SHP77 treated with DMSO at 0.1 percent for 48 hours (cell line): Measurements from ENCODE around the gene C13orf46.
"Not testable (repeated sequence)": the region's sequence is repeated elsewhere in the genome, so short reads cannot be mapped to it uniquely, and the experiment has no call there.

Source experiments
- DNase-seq: peaks from one replicate; lab custom pipeline; 2025; lab: John Stamatoyannopoulos, UW

C13orf46 gene

GRCh38 chr13:113991676-113992179 is 17.9 kb upstream of the C13orf46 start:
- no peak for DNase-seq

DNA sequence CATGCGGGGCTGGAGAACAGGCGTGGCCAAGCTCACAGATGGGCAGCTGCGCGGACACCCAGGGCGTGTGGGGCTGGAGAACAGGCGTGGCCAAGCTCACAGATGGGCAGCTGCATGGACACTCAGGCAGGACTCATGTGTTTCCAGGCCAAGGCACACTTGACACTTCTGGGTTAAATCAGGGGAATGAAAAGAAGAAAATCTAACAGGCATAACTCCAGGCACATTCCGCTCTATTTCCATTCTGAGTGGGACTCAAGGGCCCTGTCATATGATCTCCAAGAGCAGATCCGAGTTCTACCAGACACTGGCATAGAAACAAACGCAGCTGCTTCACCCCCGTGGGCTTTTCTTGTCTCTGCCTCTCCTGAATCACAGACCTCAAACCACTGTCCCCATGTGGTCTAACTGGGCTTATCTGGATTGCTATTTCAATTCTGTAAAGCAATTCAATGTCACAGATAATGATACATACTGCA is 17.4 kb upstream of the C13orf46 start:
- no peak for DNase-seq

GRCh38 chr13:113990321-113990837 is 16.5 kb upstream of the C13orf46 start:
- DNase-seq, result no peak

GRCh38 chr13:113989585-113990300 is 15.9 kb upstream of the C13orf46 start:
- DNase-seq, result no peak

DNA sequence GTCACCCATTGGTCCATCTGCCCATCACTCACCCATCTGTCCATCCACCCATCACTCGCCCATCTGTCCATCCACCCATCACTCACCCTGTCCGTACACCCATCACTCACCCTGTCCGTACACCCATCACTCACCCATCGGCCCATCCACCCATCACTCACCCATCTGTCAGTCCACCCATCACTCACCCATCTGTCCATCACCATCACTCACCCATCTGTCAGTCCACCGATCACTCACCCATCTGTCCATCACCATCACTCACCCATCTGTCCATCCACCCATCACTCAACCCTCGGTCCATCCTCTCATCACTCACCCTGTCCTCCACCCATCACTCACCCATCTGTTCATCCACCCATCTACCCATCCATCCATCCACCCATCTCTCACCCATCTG is 15.0 kb upstream of the C13orf46 start:
- not testable (repeated sequence) for DNase-seq

DNA sequence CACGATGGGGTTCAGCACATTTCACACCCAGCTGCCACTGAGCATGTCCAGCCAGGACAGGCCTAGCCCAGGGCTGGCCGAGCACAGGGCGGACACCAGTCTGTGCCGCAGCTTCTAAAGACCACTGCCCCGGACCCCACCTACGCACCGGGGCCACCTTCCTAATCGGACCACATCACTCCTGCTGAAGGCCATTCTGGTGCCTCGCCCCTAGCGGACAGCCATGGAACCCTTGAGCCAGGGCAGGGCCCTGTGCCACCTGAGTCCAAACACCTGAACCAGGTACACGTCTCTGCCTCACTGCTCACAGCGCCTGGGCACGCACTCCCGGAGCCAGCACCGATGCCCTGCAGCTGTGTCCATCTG is 8.4 kb upstream of the C13orf46 start:
- DNase-seq, result no peak

- DNase-seq, result no peak
These were observed 7.9 kb upstream of the C13orf46 start for GRCh38 chr13:113981611-113982295.

DNA sequence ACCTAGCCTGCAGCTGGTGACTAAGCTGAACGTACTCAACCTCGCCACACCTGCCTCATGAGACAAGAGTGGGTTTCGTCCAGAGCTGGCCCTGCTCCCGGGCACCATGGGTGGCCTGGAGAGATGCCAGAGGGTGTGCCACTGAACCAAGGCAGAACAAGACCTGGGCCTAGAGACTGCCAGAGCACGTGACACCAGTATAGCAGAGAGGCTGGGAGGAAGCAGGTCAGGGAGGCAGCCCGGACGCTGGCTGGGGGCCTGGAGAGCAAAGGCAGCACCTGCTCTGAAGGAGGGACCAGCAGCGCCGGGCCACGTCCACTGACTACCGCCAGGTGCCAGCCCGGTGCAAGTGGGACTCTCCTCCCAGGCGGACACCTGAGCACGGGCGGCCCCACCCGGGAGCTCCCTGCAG is 7.3 kb upstream of the C13orf46 start:
- DNase-seq, result peak; percentile 99

DNA sequence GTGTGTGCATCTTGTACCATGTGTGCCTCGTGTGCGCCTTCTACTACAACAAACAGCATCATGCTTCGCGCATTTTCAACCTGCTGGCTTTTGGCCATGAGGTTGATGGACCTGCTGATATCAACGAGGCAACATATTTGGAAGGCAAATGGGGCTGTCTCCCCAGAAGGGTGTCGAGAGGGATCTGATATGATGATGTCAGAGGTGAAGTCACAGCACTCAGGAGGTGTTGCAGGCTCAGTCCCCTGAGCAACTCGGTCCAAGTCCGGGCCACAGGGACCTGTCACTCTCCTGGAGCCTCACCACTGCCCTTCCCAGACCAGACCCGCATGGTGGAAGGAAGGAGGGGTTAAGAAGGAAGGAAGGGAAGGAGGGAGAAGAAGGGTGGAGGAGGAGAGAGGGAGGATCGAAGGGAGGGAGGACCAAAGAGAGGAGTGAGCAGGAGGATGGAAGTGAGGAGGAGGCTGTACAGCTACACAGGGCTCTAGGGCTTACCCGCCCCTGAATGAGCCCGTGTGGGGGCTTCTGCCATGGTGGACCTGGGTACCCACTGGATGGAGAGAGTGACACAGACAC is 6.7 kb upstream of the C13orf46 start:
- no peak for DNase-seq

GRCh38 chr13:113979791-113980471 is 6.1 kb upstream of the C13orf46 start:
- DNase-seq, result no peak

DNA sequence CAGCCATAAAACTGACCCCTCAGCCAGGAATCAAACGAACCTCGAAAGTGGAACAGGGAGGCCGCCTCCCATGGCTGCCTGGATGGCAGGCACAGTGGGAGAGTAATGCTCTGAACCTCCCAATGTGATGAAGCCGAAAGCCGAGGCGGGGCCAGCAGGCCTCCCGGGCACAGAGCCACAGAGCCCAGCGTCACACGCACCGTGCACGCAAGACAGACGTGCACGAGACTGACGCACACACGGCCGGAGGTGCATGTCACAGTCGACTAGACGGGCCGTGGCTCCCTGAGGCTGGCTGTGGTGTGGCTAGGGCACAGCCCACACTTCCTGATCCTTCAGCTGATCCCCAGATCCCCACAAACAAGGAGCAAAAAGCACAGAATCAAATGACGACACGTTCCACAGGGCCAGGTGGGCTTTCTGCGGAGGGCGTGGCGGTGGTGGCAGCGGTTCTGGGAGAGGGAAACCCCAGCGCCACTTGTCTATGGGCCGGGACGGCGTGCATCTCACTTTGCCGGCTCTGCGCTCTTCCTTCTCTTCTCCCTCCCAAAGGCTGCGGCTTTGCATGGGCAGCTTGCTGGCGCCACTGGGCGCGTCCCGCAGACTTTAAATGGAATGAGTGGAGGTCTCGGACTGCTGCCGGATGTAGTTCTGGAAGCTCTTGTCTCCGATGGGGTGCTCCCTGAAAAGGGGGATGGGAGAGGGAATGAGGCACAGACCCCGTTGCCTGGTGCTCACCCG is 5.0 kb upstream of the C13orf46 start:
- peak; percentile 30 for DNase-seq

DNA sequence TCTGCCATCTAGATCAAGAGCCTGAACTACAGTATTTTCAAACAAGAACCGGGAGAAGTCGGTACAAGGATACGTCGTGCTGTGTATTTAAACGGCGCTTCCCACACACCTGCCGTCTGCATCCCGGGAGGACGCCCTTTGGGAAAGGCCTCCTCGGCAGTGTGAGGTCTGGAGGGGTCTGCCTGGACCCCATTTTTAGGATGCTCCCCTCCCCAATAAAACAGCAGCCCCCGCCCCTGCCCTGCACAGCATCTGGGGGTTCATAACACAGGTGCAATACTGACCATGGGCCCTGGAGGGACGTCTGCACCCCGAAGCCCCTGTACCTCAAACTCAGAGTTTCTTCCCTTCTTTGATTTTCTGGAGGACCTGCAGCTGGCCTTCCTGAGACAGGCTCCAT is 4.1 kb upstream of the C13orf46 start:
- DNase-seq, result no peak

GRCh38 chr13:113976711-113977684 is 3.1 kb upstream of the C13orf46 start:
- DNase-seq, result no peak

DNA sequence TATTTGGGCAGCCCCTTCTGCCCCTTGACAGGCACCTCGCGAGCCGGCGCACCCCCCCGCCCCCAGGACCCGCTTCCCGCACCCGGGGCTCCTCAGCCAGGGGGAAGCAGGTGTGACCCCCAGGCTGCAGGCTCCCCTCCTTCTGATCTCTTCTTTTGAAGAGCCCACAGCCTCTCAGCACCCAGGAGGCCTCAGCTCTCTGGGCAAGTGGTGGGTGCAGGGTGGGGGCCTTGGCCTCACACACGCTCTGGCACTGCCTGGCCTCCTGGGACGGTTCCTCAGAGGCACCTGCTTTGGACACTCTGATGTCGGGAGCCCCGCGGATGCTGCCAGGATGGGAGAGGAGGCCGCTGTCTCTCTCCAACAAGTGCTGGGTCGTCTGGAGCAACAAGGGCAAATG is 1.5 kb upstream of the C13orf46 start:
- DNase-seq, result no peak

DNA sequence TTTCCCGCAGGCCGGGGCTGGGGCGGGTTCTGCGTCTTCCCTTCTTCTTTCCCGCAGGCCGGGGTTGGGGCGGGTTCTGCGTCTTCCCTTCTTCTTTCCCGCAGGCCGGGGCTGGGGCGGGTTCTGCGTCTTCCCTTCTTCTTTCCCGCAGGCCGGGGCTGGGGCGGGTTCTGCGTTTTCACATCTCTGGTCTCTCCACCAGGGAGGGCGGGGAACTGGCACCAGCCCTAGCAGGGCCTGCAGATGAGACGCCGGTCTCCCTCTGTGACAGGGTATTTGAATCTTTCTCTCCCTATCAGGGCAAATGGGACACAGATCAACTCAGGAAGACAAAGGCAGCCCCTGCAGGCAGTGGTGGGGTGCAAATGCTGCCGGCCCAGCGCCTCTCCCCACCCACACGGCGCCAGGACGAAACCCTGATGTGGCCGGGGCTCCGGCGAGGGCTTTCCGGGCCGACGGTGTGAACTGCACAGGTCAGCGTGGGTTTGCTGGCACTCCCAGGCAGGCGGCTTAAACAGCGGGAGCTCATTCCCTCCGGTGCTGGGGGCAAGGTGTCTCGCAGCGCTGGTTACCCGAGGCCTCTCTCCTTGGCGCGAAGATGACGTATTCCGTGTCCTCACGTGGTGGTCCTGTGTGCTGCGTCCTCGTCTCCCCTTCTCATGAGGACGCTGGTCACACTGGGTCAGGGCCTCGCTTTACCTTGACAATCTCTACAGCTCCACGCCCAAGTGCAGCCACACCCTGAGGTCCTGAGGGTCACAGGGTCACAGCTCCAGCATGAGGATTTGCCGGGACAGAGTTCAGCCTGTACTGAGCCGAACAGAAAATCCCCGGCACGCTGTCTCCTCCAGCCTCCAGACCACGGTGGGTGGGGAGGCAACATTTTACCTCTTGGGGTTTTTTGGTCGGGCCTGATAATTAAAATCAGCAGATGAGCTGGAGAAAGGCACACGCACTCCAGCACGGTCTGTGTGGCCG is 717 bp upstream of the C13orf46 start:
- no peak for DNase-seq

DNA sequence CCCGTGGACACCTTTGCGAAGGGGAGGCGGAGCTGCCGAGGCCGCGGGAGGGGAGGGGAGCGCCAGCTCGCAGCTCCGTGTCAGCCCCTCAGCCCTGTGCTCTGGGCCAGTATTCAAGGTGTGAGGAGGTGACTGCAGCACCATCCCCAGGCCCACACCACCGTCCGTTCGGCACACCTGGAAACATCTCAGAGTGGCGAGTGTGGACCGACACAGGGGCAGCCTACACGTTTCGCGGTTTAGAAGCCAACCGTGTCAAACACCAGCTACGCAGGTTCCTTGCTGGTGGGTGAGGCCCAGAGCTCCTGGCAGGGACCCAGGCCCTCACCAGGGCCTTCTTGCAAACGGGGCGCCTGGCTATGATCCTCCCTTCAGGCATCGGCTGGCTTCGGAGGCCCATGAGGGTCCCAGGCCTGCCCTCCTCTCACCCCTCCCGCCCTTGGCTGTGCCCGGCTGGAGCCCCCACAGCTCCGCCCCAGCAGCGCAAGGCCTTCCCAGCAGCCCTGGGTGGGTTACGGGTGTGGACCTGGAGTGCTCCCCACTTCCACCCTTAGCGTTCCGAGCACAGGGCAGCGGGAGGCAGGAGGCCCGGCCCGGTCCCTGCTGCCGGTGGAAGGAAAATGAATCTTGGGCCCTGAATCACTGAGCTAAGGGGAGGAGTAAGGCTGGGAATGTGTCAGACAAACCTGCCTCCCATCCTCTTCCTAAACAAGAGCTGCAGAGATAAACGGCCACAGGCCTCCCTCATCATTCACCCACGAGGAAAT is 1.2 kb downstream of the C13orf46 start:
- no peak for DNase-seq

DNA sequence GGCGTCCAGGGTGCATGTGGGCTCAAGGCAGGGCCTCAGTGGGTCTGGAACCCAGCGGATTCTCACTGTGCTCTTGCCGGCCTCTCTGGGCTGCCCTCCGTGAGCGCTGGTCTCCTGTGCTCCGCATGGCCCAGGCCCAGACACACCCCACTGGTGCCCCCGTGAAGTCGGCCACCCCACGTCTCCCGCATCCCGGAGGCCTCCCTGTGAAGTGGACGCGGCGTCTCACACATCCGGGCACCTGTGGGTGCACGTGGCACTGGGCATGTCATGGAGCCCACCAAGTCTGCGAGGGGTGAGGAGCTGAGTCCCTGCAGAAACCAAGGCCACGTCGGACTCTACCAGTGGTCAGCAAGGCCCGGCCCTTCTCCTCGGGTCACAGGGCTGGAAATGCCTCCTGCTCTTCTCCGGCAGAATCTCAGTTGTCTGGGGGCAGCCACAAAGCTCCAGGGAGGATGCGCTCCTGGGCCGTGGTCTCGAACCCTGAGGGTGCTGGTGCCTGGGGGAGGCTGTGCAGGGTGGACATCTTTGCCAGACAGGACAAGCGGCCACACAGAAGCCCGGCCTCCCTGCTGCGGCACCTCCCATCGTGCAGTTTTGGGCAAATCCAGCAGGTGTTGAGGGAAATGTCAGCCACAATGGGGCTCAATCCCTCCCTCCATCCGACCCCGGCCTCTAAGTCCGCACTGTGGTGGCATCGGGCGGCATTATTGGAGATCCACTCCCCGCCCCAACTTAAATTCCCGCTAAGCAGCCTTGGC is 2.2 kb downstream of the C13orf46 start:
- no peak for DNase-seq
